IMR-90 (cell line): ENCODE measurements around the gene DBH.

Experiments used
- CEBPB ChIP-seq: IDR thresholded peaks from 2 replicates; pipeline ENCODE4 v1.6.1; 2012; ENCODE audit warnings: low read depth, low read length, improper control_type of control experiment
- CHD1 ChIP-seq: IDR thresholded peaks from 2 replicates; pipeline ENCODE4 v1.6.1; 2012; ENCODE audit warnings: low read depth, low read length, improper control_type of control experiment
- CTCF ChIP-seq: conservative IDR thresholded peaks from 2 replicates; pipeline ENCODE4 v1.5.1; 2012; ENCODE audit warnings: mild to moderate bottlenecking, low read depth, low read length, improper control_type of control experiment
- ELK1 ChIP-seq: fragments of 150-350 bp; IDR thresholded peaks from 2 replicates; pipeline ENCODE4 v1.6.1; 2016; ENCODE audit warnings: low read depth, mild to moderate bottlenecking, low read length, moderate library complexity, borderline replicate concordance
- FOS ChIP-seq: fragments of 150-350 bp; IDR thresholded peaks from 2 replicates; pipeline ENCODE4 v1.6.1; 2016; ENCODE audit warnings: low read depth, low read length
- MAZ ChIP-seq: IDR thresholded peaks from 2 replicates; pipeline ENCODE4 v1.6.1; 2012; ENCODE audit warnings: low read depth, mild to moderate bottlenecking, low read length, improper control_type of control experiment, moderate library complexity, borderline replicate concordance
- POLR2A ChIP-seq: IDR thresholded peaks from 2 replicates; pipeline ENCODE4 v1.6.1; 2012; ENCODE audit warnings: mild to moderate bottlenecking, low read depth, low read length
- RCOR1 ChIP-seq: IDR thresholded peaks from 2 replicates; pipeline ENCODE4 v1.6.1; 2012; ENCODE audit warnings: mild to moderate bottlenecking, low read length, improper control_type of control experiment; ENCODE audit not compliant: insufficient replicate concordance
- USF2 ChIP-seq: fragments of 150-350 bp; IDR thresholded peaks from 2 replicates; pipeline ENCODE4 v1.6.1; 2017; ENCODE audit warnings: mild to moderate bottlenecking, antibody characterized with exemption, low read length, low read depth

- TF ChIP-seq CHD1 (no peak), RCOR1 (no peak), USF2 (no peak), CTCF (no peak), POLR2A (no peak), MAZ (no peak), ELK1 (no peak), CEBPB (no peak), FOS (no peak)
Observed at GRCh38 chr9:133607381-133607780, 28.8 kb upstream of the DBH start.
